NCI-H748 (cell line): Measurements from ENCODE around the gene GDPD4.
A peak's percentile ranks its signal among the peaks of the same experiment; 100 is the strongest.

Source experiments
- DNase-seq: peaks from one replicate; lab custom pipeline; 2025; ENCODE audit not compliant: unreplicated experiment; lab: John Stamatoyannopoulos, UW

Gene GDPD4

GRCh38 chr11:77206264-77207018, 95.0 kb downstream of the GDPD4 start:
- DNase-seq: no peak

DNA sequence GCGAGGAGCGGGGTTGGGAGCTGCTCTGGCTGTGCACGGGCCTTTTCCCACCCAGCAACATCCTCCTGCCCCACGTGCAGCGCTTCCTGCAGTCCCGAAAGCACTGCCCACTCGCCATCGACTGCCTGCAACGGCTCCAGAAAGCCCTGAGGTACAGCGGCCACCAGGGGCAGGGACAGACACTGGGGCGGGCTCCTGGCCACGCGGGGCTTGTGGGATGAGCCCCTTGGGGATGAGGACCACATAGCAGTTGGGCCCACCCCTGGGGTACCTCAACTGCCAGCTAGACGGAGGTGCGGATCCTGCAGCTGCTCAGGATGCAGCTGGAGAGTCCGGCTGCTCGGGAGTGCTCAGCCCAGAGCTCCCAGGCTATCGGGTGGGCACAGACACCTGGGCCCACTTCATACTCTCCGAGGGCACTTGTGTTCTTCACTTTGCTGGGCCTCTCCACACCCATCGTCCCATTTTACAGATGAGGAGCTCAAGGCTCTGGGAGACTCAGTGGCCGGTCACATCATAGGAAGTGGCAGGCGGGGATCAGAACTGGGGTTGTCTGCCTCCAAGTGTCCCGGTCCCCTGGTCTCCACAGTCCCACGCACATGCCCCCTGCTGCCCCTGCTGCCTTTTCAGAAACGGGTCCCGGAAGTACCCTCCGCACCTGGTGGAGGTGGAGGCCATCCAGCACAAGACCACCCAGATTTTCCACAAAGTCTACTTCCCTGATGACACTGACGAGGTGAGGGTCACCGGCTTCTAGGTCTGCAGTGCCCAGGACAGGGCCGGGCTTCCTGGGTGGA, 95.8 kb downstream of the GDPD4 start:
- no peak for DNase-seq

- DNase-seq: no peak
Observed at GRCh38 chr11:77204754-77205466, 96.6 kb downstream of the GDPD4 start.

DNA sequence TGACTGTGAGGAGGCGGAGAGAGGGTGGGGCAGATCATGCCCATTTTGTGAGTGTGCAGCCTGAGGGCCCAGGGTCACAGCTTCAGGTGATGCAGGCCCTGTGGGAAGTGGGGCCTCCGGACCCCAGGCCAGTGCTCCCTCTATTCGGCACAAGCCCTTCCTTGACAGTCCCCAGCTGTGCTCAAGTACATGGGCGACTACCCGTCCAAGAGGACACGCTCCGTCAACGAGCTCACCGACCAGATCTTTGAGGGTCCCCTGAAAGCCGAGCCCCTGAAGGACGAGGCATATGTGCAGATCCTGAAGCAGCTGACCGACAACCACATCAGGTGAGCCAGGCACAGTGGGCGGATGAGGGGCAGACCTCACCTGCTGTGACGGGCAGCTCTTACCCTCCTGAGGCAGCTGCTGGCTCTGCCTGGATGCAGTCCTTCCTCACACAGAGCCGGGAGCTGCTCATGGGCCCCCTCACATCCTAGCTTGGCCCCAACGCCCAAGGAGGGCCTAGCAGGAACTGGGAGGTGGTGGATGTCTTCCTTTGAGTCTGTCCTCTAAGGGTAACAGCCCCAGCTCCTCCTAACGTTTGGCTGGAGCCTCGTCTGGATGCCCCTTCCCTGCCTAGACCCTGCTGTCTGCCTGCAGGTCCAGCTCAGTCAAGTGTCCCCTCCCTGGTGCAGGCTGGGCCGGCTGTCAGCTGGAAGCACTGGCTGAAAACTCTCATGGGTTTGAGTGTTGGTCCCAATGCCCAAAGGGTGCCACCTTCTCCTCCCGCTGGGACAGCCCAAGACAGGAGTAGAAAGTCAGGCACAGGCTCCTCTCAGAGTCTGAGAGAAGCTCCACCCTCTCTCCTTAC, 97.4 kb downstream of the GDPD4 start:
- no peak for DNase-seq

- DNase-seq: no peak
Observed at GRCh38 chr11:77202941-77203900, 98.3 kb downstream of the GDPD4 start.

DNA sequence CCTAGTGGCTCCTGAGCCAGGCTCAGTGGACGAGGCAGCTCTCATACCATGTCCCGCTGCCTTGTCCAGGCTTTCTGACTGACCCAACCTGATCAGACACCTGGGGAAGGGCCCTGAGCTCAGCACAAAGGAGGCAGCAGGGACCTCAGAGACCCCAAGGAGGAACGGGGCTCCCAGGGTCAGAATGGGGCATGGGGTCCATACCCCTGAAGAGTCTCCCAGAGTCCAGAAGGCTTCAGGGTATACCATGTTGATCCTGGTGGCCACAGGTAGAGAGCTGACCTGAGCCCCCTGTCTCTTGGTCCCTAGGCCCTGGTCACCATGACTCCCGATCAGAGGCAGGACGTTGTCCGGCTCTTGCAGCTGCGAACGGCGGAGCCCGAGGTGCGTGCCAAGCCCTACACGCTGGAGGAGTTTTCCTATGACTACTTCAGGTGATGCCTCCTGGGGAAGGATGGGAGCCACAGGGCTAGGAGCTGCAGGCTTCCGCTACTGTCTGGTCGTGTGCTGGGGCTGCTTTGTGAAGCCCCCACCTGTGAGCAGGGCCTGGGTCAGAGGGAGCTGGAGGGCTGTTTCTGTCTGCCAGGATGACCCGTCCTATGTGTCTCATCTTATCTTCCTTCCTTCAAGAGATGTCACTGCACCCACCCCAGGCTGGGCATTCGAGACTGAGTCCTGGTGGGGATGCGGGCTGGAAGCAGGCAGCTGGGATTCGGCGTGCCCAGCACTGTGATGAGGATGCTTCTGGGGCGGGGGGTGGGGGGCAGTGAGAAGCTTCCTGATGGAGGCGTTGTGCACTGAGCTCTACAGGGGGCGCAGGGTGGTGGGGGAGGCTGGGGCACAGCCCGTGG, 99.3 kb downstream of the GDPD4 start:
- no peak for DNase-seq

GRCh38 chr11:77201370-77201769, 100.1 kb downstream of the GDPD4 start:
- DNase-seq: no peak

GRCh38 chr11:77200351-77201268, 100.9 kb downstream of the GDPD4 start:
- no peak for DNase-seq

DNA sequence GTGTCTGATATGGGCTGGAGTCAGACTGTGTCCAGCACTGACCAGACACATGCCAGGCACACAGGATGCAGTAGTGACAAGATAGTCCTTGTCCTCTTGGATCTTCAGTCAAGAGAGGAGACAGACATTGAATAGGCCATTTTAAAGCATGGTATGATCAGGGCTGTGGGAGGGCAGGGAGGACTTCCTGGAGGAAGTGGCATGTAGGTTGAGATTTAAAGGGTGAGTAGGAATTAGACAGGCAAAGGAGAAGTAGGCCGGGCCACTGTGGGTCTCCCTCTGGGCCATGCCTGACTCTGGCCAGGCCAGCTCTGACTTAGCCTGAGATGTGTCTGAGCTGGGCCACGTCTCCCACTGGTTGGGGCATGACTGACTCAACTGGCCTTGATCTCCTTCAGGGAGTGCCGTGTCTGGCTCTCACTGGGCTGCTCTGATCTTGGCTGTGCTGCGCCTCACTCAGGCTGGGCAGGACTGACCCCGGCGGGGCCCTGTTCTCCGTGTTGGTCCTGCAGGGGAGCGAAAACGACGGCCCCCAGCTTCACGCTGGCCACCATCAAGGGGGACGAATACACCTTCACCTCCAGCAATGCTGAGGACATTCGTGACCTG, 102.2 kb downstream of the GDPD4 start:
- no peak for DNase-seq

DNA sequence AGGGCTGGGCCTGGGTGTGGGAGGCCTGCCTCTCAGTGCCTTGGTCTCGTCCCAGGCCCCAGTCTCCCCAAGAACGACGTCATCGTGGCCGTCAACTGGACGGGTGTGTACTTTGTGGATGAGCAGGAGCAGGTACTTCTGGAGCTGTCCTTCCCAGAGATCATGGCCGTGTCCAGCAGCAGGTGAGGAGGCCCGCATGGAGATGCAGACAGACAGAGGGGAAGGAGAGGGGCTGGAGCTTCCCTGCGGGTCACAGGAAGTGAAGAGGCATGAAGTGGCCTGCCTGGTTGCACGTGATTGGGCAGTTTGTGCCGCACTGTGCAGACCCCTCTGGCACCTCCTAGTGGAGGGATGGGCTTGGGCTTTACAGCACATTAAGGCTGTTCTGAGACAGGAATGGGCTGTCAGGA, 103.0 kb downstream of the GDPD4 start:
- DNase-seq: peak; percentile 62

- no peak for DNase-seq
Observed at GRCh38 chr11:77197626-77198320, 103.7 kb downstream of the GDPD4 start.

DNA sequence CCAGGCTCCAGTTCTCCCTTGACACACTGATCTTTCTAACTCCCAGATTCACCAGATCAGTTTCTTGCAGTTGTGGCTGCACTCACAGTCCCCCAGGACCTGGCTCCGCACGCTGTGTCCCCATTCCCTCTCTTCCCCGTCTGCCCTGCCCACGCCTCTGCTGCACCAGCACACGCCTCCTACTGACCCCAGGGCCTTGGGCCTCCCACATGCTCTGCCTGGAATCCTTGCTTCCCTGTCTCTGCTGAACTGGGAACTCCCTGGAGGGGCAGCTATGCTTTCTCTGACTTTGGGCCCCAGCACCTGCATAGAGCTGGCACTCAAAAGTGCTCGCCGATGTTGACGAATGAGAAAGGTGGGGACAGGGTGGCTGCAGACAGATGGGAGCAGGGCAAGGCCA, 104.5 kb downstream of the GDPD4 start:
- no peak for DNase-seq

- DNase-seq: no peak
Observed at GRCh38 chr11:77195071-77195755, 106.3 kb downstream of the GDPD4 start.

GRCh38 chr11:77193911-77194830, 107.3 kb downstream of the GDPD4 start:
- no peak for DNase-seq

GRCh38 chr11:77193167-77193566, 108.3 kb downstream of the GDPD4 start:
- DNase-seq: no peak
